GM12878 (cell line): ENCODE results near the gene GALC. TPM values are rescaled to one million over a fixed set of nuclear protein-coding genes. Genes with fewer than 3 reads are reported as not detected.

Source experiments
- BHLHE40 ChIP-seq, 2 experiments: fragments of 450-650 bp in 1 of 2; IDR thresholded peaks; 2 replicates each; pipeline ENCODE4 v1.6.1; 2011 to 2017; ENCODE audit warnings: low read depth in 2 of 2, borderline replicate concordance in 1 of 2, improper control_type of control experiment in 1 of 2, low read length in 1 of 2, mild to moderate bottlenecking in 1 of 2
- CBX3 ChIP-seq: fragments of 200-600 bp; sonication (generic); IDR thresholded peaks from 2 replicates; pipeline ENCODE4 v1.6.1; 2016; ENCODE audit warnings: low read depth, borderline replicate concordance
- DPF2 ChIP-seq: fragments of 450-650 bp; IDR thresholded peaks from 2 replicates; pipeline ENCODE4 v1.6.1; 2017; ENCODE audit warnings: mild to moderate bottlenecking
- E4F1 ChIP-seq: fragments of 450-650 bp; IDR thresholded peaks from 2 replicates; pipeline ENCODE4 v1.6.1; 2018; ENCODE audit warnings: borderline replicate concordance, mild to moderate bottlenecking; ENCODE audit not compliant: partially characterized antibody
- ESRRA ChIP-seq: IDR thresholded peaks from 2 replicates; pipeline ENCODE4 v1.6.1; 2012; ENCODE audit warnings: mild to moderate bottlenecking, low read length, improper control_type of control experiment
- ETV6 ChIP-seq, 2 experiments: fragments of 450-650 bp in 1 of 2; IDR thresholded peaks in 1 of 2; conservative IDR thresholded peaks in 1 of 2; 2 replicates each; pipeline ENCODE4 v1.6.1; 2014; ENCODE audit warnings: antibody characterized with exemption in 1 of 2, borderline replicate concordance in 1 of 2, low read depth in 1 of 2, mild to moderate bottlenecking in 1 of 2, moderate library complexity in 1 of 2
- IKZF2 ChIP-seq, 2 experiments: fragments of 450-650 bp; IDR thresholded peaks; 2 replicates each; pipeline ENCODE4 v1.6.1; 2017; ENCODE audit warnings: mild to moderate bottlenecking in 2 of 2, moderate library complexity in 2 of 2
- IRF5 ChIP-seq: fragments of 450-650 bp; IDR thresholded peaks from 2 replicates; pipeline ENCODE4 v1.6.1; 2017; ENCODE audit warnings: borderline replicate concordance
- JUND ChIP-seq: IDR thresholded peaks from 2 replicates; pipeline ENCODE4 v1.6.1; 2012; ENCODE audit warnings: low read depth, mild to moderate bottlenecking, low read length, improper control_type of control experiment, moderate library complexity
- MXI1 ChIP-seq: fragments of 150-350 bp; IDR thresholded peaks from 2 replicates; pipeline ENCODE4 v1.6.1; 2011; ENCODE audit warnings: low read depth, mild to moderate bottlenecking, inconsistent platforms, low read length, improper control_type of control experiment
- NFIC ChIP-seq: IDR thresholded peaks from 2 replicates; pipeline ENCODE4 v1.6.1; 2012; ENCODE audit warnings: low read depth, mild to moderate bottlenecking, inconsistent platforms, low read length, moderate library complexity
- NFYA ChIP-seq: IDR thresholded peaks from 2 replicates; pipeline ENCODE4 v1.6.1; 2011; ENCODE audit warnings: low read depth, mild to moderate bottlenecking, low read length, improper control_type of control experiment, borderline replicate concordance
- PBX3 ChIP-seq: IDR thresholded peaks from 2 replicates; pipeline ENCODE4 v1.6.1; 2011; ENCODE audit warnings: mild to moderate bottlenecking, low read depth, low read length, moderate library complexity; ENCODE audit not compliant: insufficient replicate concordance
- RBBP5 ChIP-seq: fragments of 200-600 bp; sonication (generic); conservative IDR thresholded peaks from 2 replicates; pipeline ENCODE4 v1.6.1; 2016
- RUNX3 ChIP-seq: IDR thresholded peaks from 2 replicates; pipeline ENCODE4 v1.6.1; 2012; ENCODE audit warnings: low read length, inconsistent platforms
- SIN3A ChIP-seq: IDR thresholded peaks from 2 replicates; pipeline ENCODE4 v1.6.1; 2012; ENCODE audit warnings: low read depth, low read length, improper control_type of control experiment
- SMARCA5 ChIP-seq: fragments of 450-650 bp; IDR thresholded peaks from 2 replicates; pipeline ENCODE4 v1.6.1; 2017; ENCODE audit warnings: mild to moderate bottlenecking
- SRF ChIP-seq, 2 experiments: IDR thresholded peaks; 2 replicates each; pipeline ENCODE4 v1.6.1; 2011; ENCODE audit warnings: low read depth in 2 of 2, low read length in 2 of 2, mild to moderate bottlenecking in 1 of 2, moderate library complexity in 1 of 2
- TBL1XR1 ChIP-seq: IDR thresholded peaks from 2 replicates; pipeline ENCODE4 v1.6.1; 2012; ENCODE audit warnings: low read depth, low read length, improper control_type of control experiment
- TCF3 ChIP-seq: IDR thresholded peaks from 2 replicates; pipeline ENCODE4 v1.6.1; 2012; ENCODE audit warnings: low read depth, mild to moderate bottlenecking, low read length, borderline replicate concordance; ENCODE audit not compliant: insufficient read depth
- YY1 ChIP-seq: IDR thresholded peaks from 2 replicates; pipeline ENCODE4 v1.6.1; 2011; ENCODE audit warnings: low read depth, mild to moderate bottlenecking, low read length
- ZBED1 ChIP-seq: IDR thresholded peaks from 2 replicates; pipeline ENCODE4 v1.6.1; 2016; ENCODE audit warnings: borderline replicate concordance
- ZNF217 ChIP-seq: fragments of 450-650 bp; IDR thresholded peaks from 2 replicates; pipeline ENCODE4 v1.6.1; 2017; ENCODE audit warnings: antibody characterized with exemption, mild to moderate bottlenecking
- polyA plus RNA-seq, 11 experiments: library from polyadenylated mRNA; depleted of rRNA in 4 of 11; unstranded in 6 of 11; stranded (reverse) in 5 of 11; fragments of >200 nt; fragmentation: Nextera tagmentation in 4 of 11; fragmentation: Illumina TruSeq in 1 of 11; extraction: Ambion mirVana in 4 of 11; extraction: Trizol in 1 of 11; gene quantifications; 1 replicate in 1 of 11; 2 replicates in 10 of 11; pipeline versions ENCODE4 v1.2.1 to v1.2.3, GENCODE V29; 2011 to 2016; ENCODE audit warnings: inconsistent platforms in 2 of 11, missing spikeins in 2 of 11, low read depth in 1 of 11
- total RNA-seq, 4 experiments: library from RNA; depleted of rRNA in 3 of 4; stranded (reverse); fragments of >200 nt in 3 of 4; fragmentation: Illumina TruSeq in 1 of 4; extraction: Trizol in 1 of 4; gene quantifications; 2 replicates each; pipeline versions ENCODE4 v1.2.1 to v1.2.3, GENCODE V29; 2013 to 2021

GALC gene
- total and polyA plus RNA-seq, 10 of the 15 experiments (the other 5 are each of a cell fraction or from before 2014, with no cell fraction given): 1.3 to 14.0 (median 4.5) TPM

- peak in 1 of 2 experiments; percentile 60; a peak in 1 of 4 replicates for TF ChIP-seq ETV6 (conservative IDR thresholded peaks at IDR 0.05 in 1 of 2, IDR thresholded peaks at IDR 0.05 in 1 of 2; ENCODE audit: borderline replicate concordance in 1 of 2, low read depth in 1 of 2)
- no peak for TF ChIP-seq IRF5
- peak; percentile 100 for TF ChIP-seq RUNX3
- TF ChIP-seq SMARCA5: no peak; the same call in none of the 2 replicates
- no peak for TF ChIP-seq ESRRA
- no peak for TF ChIP-seq E4F1
- no peak for TF ChIP-seq ZNF217
- TF ChIP-seq CBX3: no peak
- TF ChIP-seq MXI1: peak; percentile 72
- TF ChIP-seq ZBED1: 0 out of 2 replicates have a peak, but pooled peaks have one; percentile 21
- peak; percentile 49; the same call in 1 of the 2 replicates for TF ChIP-seq TBL1XR1
- TF ChIP-seq DPF2: peak; percentile 82
- TF ChIP-seq SRF (IDR thresholded peaks at IDR 0.05; ENCODE audit: low read depth in 2 of 2, low read length in 2 of 2): no peak
- no peak for TF ChIP-seq JUND
- TF ChIP-seq NFIC: peak; percentile 75; the same call in 1 of the 2 replicates
- 0 out of 2 replicates have a peak, but pooled peaks have one; percentile 53 for TF ChIP-seq SIN3A
- TF ChIP-seq YY1: peak; percentile 42; the same call in 1 of the 2 replicates
- TF ChIP-seq NFYA: no peak
- peak; percentile 84 to 85 for TF ChIP-seq IKZF2 (IDR thresholded peaks at IDR 0.05)
- no peak for TF ChIP-seq TCF3
- peak; percentile 47 to 58; a peak in 2 of 4 replicates for TF ChIP-seq BHLHE40 (IDR thresholded peaks at IDR 0.05; ENCODE audit: borderline replicate concordance in 1 of 2, low read depth in 2 of 2, low read length in 1 of 2)
- TF ChIP-seq RBBP5: no peak
- no peak for TF ChIP-seq PBX3
These were observed 13.2 kb upstream of the GALC start (continued) for GRCh38 chr14:88005978-88006851.
